Stimulated activated CD4-positive, alpha-beta T cell treated with anti-CD3 and anti-CD28 coated beads, Interleukin-2, amount 100 ng/mL, for 4 hours (primary cell): ENCODE measurements around the gene MITF.
"Not testable (repeated sequence)": the region's sequence is repeated elsewhere in the genome, so short reads cannot be mapped to it uniquely, and the experiment has no call there.

Experiments
- DNase-seq: peaks from one replicate; pipeline ENCODE4 v3.0.0-alpha.2; 2020; ENCODE audit warnings: low read depth

MITF gene

DNA sequence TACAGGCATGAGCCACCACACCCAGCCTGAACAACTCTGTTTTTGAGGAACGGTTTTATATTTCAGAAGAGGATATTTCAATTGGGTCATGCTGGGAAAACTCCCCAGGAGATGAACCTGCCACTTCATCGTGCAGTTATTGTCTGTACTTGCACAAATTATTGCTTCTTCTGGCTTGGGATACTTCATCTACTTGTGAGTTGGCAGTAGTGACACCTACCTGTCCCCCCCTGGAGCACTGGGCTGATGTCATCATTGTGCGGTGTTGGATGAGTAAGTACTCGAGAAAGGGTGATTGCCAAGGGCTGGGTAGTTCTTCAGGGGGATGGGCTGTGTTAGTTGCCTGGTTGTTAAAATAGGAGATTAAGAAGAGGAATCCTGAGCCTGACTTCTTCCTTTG lies 175.1 kb downstream of the MITF start:
- DNase-seq, result no peak

DNA sequence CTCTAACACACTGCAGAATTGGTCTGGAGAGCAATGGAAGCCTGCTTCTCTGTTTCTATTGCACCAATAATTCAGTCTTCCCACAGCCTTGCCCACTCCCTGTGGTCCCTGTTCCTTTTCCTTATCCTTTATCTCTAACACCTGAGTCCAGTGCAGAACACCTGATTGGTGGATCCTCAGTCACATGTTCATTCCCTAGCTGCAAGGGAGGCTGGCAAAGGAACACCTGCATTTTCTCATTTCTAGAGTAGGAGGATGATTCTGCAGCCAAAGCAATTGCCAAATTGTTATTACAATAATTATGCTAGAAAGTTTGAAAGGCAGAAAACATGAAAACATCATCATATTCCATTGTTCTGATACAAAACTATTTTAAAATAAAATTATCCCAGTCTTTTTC lies 176.5 kb downstream of the MITF start:
- DNase-seq, result no peak

DNA sequence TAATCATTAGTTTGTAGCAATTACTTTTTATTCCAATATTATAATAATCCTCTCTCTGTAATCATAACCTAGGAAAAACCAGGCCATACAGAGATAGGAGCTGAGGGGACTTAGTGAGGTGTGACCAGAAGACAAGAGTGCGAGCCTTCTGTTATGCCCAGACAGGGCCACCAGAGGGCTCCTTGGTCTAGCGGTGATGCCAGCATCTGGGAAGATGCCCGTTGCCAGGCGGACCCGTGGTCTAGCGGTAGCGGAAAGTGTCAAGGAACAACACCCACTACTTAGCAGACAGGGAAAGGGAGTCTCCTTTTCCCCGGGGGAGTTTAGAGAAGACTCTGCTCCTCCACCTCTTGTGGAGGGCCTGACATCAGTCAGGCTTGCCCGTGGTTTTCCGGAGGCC lies 180.7 kb downstream of the MITF start:
- not testable (repeated sequence) for DNase-seq

- no peak for DNase-seq
Measured at GRCh38 chr3:69921651-69922050, 182.4 kb downstream of the MITF start.

DNA sequence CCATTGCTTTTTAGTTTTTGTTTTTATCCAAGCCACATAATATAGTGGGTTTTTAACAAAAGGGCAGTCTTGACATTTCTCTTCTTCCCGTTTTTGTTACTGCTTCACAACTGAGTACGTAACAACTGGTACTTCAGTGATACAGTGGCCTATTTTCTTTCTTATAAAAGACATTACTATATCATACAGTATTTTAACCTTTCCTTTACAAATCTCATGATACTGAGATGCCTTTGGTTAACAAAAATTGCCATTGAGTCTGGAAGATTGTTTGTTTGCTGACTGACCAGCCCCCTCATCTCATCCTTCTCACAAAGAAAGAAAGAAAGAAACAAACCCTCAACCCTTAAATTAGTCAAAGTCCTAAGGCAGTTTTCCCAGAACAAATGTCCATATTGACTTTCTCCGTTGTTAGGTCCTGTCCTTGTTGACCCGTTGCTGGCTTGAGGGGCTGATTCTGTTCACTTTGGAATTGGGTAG lies 183.3 kb downstream of the MITF start:
- no peak for DNase-seq

DNA sequence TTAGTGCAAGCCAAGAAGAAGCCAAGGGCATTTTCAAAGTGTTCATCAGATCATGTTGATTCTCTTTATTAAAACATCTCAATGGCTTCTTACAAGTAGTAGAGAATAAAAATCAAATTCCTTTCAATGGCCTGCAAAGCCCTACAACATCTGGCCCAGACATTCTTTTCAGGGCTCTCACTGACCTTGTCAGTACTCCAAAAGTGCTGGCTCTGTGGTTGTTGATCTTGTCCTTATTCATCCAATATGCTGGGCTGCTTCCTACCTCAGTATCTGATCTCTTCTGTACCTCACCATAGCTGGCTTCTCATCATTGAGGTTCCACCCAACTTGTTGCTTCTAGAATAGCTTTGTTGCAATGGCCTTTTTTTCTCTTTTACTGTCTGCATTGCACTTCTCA lies 186.2 kb downstream of the MITF start:
- no peak for DNase-seq

- no peak for DNase-seq
Measured at GRCh38 chr3:69926385-69926784, 187.1 kb downstream of the MITF start.

GRCh38 chr3:69927571-69927970 lies 188.3 kb downstream of the MITF start:
- DNase-seq, result no peak

DNA sequence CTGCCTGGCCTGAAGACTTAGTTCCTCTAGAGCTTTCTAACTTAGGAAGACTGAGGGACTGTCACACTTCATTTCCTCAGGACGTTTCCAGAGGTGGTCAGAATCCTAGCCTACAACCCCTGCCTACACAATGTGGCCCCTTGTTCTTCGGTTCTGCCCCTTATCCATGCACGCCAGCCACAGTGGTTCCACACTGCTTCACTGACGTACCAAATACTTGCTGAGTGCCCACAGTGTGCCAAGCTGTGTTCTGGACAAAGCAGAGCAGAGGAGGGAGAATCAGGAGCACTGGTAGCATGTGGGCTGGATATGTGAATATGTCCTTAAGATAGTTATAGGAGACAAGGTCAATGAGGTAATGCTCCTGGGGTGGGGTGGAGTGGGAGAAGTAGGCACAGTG lies 189.8 kb downstream of the MITF start:
- DNase-seq, result no peak

DNA sequence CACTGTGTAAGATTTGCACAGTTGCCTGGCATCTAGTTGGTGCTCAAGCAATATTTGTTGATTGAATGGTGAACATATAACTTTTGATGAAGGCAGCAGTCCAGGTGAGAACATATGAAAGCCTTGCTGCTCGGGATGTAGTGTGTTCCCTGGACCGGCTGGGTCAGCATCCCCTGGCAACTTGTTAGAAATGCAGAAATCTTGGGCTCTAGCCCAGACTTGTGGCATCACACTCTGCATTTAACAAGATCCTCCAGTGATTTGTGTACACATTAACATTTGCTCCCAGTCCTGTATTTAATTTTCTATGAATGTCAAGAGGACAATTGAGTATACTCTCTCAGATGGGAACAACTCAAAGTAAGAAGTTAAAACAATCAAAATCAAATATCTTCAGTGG lies 191.3 kb downstream of the MITF start:
- DNase-seq, result no peak

DNA sequence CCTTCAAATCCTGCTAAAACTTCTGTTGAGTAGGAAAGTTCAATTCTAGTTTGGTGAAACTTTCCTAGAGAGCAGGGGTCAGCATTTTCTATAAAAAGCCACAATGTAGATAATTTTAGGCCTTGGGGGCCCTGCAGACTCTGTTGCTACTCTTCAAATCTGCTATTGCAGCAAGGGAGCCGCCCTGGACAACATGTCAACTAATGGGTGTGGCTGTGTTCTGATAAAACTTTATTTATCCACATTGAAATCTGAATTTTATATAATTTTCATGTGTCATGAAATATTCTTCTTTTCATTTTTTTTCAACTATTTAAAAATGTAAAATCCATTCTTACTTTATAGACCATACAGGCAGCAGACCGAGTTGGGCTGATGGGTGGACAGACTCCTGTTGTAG lies 192.8 kb downstream of the MITF start:
- no peak for DNase-seq

DNA sequence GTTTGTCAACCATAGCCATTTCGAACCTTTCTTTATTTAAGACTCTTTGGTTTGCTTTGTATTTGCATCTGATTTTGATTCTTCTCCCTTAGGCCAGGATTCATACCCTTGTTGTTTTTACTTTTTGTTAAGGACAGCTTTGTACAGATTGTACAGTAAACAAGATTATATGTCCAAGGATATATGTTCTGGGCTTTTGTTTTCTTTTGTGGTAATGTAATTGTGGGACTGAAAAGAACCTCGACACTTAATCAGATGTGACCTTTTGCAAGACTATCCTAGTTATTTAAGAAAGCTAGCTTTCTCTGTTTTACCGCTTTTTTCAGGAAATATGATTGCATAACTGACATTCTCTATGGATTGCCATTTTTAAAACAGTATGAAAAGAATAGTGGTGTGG lies 193.2 kb downstream of the MITF start:
- DNase-seq, result no peak

- no peak for DNase-seq
Measured at GRCh38 chr3:69934398-69934797, 195.1 kb downstream of the MITF start.

DNA sequence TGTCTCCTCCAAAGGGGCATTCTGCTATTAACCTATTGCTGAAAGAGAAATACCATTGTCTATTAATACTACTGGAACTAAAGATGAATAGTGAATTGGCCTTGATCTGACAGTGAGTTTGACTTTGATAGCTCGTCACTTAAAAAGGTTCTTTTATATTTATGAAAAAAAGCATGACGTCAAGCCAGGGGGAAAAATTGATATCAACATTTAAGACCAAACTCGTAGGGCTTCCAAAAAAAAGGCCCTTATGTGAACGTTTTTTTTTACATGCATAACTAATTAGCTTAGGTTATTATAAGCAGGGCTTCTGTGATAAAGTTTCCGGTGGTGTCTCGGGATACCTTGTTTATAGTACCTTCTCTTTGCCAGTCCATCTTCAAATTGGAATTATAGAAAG lies 197.0 kb downstream of the MITF start:
- DNase-seq, result no peak

DNA sequence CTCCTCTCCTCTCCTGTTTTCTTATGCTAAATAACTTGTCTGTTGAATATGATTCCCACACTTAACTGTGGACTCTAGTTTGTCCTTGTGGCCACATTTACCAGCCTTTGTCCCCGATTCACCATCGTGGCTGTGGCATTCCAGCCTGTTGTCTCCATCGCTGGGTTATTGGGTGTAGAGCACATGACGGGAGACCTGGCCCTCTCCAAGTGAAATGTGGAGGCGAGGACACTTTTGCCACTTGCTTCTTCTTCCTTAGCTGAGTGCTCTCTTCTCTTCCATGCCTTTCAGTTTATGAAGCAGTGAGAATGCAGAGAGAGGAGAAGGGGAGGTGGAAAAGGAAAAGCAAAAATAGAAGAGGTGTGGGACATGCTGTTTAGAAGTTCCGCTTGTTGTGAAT lies 198.8 kb downstream of the MITF start:
- no peak for DNase-seq

- no peak for DNase-seq
Measured at GRCh38 chr3:69938931-69939330, 199.7 kb downstream of the MITF start.

DNA sequence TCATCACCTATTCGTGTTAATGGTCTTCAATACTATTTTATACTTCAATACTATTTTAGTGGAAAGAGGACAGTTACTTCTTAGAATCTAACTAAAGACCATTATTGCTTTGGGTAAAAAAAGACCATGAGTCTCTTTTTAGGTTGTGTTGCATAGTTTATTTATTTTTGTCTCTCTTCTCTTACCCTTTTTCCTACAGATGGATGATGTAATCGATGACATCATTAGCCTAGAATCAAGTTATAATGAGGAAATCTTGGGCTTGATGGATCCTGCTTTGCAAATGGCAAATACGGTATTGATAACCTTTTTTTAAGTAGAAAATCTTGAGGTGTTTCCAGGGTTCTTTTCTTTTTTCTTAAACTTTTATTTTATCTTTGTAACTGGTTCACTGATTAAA lies 201.8 kb downstream of the MITF start:
- DNase-seq, result no peak

- no peak for DNase-seq
Measured at GRCh38 chr3:69941439-69942176, 202.3 kb downstream of the MITF start.

GRCh38 chr3:69944931-69945493 lies 205.7 kb downstream of the MITF start:
- no peak for DNase-seq

GRCh38 chr3:69948246-69948862 lies 209.1 kb downstream of the MITF start:
- DNase-seq, result no peak

- no peak for DNase-seq
Measured at GRCh38 chr3:69951616-69952015, 212.4 kb downstream of the MITF start.

DNA sequence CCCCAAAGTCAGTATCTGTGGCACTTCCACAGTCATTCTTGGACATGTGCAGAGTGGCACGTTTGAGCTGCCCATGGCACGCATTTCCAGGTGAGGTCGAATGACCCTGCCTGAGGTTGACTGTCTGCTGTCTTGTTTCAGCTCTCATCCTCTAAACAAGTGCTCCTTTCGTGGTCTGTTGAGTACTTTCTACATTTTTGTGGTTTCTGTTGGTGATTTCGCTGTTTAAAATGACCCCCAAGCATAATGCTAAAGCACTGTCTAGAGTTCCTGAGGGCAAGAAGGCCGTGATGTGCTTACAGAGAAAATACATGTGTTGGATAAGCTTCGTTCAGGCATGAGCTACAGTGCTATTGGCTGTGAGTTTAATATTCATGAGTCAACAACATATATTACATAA lies 220.3 kb downstream of the MITF start:
- no peak for DNase-seq

GRCh38 chr3:69961706-69962439 lies 222.6 kb downstream of the MITF start:
- no peak for DNase-seq
